Activated T-helper 1 cell treated with anti-CD3 and anti-CD28 coated beads, Interleukin-12 subunit alpha, Interleukin-12 subunit beta, Interleukin-2, Interleukin-4 antibody, amounts not matched to agents 30 ng/mL and 10 ng/mL and 1 ng/mL, durations not matched to agents 14 hours and 24 hours and 36 hours (primary cell): ENCODE measurements around the gene HEMK1. TPM values are rescaled to one million over a fixed set of nuclear protein-coding genes. Genes with fewer than 3 reads are reported as not detected.

Experiments
- DNase-seq: peaks from one replicate; pipeline ENCODE4 v3.0.0; 2021; ENCODE audit warnings: low spot score
- H3K27ac Mint-ChIP-seq: one replicate; pipeline ENCODE4 v1.8.0; 2021; ENCODE audit warnings: mild to moderate bottlenecking, mixed read lengths
- H3K27me3 Mint-ChIP-seq: one replicate; pipeline ENCODE4 v1.8.0; 2022; ENCODE audit warnings: mild to moderate bottlenecking, moderate library complexity, mixed read lengths; ENCODE audit not compliant: insufficient read depth
- H3K36me3 Mint-ChIP-seq: one replicate; pipeline ENCODE4 v1.8.0; 2021; ENCODE audit warnings: low read depth, mixed read lengths
- H3K4me1 Mint-ChIP-seq: one replicate; pipeline ENCODE4 v1.8.0; 2021; ENCODE audit warnings: low read depth, mixed read lengths
- H3K4me3 Mint-ChIP-seq: one replicate; pipeline ENCODE4 v1.8.0; 2021; ENCODE audit warnings: mild to moderate bottlenecking, moderate library complexity, mixed read lengths
- H3K9me3 Mint-ChIP-seq: one replicate; pipeline ENCODE4 v1.8.0; 2021; ENCODE audit warnings: mixed read lengths
- intact Hi-C: fragments of 100-400 bp; cut with micrococcal nuclease; formaldehyde crosslinking; loops from one replicate; pipeline ENCODE4 v1.15.1; 2024
- total RNA-seq: library from RNA; stranded (reverse); gene quantifications from 2 replicates; pipeline ENCODE4 v1.2.3, GENCODE V29; 2022

Gene HEMK1
- total RNA-seq, 1 donor from 2014 or later, result 58.0 TPM

DNA sequence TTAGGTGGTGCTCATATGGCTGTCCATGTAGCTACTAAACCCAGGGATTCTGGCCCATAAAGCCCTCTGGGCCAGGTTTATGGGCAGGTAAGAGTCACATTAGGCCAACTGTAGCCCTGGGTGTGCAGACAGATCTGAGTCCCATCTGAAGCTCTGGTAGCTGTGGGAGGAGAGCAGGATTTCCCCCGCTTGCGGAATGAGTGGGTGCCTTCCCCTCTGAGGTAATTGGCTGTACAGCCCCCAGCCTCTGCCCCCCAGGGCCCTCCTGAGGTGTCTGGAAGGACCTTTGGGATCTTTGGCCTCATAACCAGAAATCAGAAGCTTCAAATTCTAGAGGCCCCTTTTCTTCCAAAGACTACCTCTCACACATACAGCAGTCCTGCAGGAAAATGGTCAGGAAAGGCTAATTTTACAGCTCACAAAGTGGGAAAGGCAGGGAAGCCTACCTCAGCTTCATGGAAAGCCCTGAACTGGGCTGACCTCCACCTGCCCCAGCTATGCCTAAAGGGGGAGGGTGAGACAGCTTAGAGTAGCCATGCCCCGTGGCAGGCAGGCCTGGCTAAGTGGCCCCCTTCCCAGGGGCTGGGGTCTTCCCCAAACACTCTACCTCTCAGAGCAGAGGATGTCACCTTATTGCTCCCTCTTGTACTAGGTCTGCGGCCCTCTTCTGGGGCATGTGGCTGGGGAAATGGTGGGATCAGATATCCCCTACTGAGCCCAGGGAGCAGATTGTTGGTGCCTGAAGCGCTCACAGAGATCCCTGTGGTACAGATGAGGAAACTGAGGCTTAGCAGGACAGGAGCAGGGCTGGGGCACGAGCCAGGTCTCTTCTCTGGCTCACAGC, 16.8 kb downstream of the HEMK1 start:
- H3K4me1 Mint-ChIP-seq, result peaks cover 85% of the 10 kb centered on the region
- DNase-seq, result no peak
- H3K27ac Mint-ChIP-seq, result peak overlapping the region; percentile 88
- no peaks in the 10 kb centered on the region for H3K9me3 Mint-ChIP-seq
- peak overlapping the region; percentile 22 for H3K4me3 Mint-ChIP-seq
- intact Hi-C loops, result no loop called here
- peaks cover 33% of the 10 kb centered on the region for H3K36me3 Mint-ChIP-seq
- H3K27me3 Mint-ChIP-seq, result no peaks in the 10 kb centered on the region

- H3K27ac Mint-ChIP-seq, result peak overlapping the region; percentile 88
- no peak for DNase-seq
- intact Hi-C loops, result no loop called here
- no peak overlapping the region for H3K4me3 Mint-ChIP-seq
- H3K36me3 Mint-ChIP-seq, result peaks cover 30% of the 10 kb centered on the region
- H3K27me3 Mint-ChIP-seq, result no peaks in the 10 kb centered on the region
- H3K9me3 Mint-ChIP-seq, result no peaks in the 10 kb centered on the region
- peaks cover 87% of the 10 kb centered on the region for H3K4me1 Mint-ChIP-seq
Observed at GRCh38 chr3:50586763-50587070, 17.4 kb downstream of the HEMK1 start.

- H3K4me1 Mint-ChIP-seq, result peaks cover 87% of the 10 kb centered on the region
- DNase-seq, result no peak
- peak overlapping the region; percentile 88 for H3K27ac Mint-ChIP-seq
- H3K4me3 Mint-ChIP-seq, result peak overlapping the region; percentile 38
- intact Hi-C loops, result no loop called here
- no peaks in the 10 kb centered on the region for H3K27me3 Mint-ChIP-seq
- H3K36me3 Mint-ChIP-seq, result peaks cover 26% of the 10 kb centered on the region
- no peaks in the 10 kb centered on the region for H3K9me3 Mint-ChIP-seq
Observed at GRCh38 chr3:50587373-50587772, 18.1 kb downstream of the HEMK1 start.

GRCh38 chr3:50587806-50588758, 18.8 kb downstream of the HEMK1 start:
- H3K4me3 Mint-ChIP-seq, result peak overlapping the region; percentile 58
- H3K27ac Mint-ChIP-seq, result peak overlapping the region; percentile 88
- H3K4me1 Mint-ChIP-seq, result peaks cover 87% of the 10 kb centered on the region
- intact Hi-C loops, result loop anchor here (1.0 kb wide), 1 partner anchor 15 kb away; no protein-coding TSS in a partner anchor
- no peaks in the 10 kb centered on the region for H3K9me3 Mint-ChIP-seq
- peaks cover 22% of the 10 kb centered on the region for H3K36me3 Mint-ChIP-seq
- no peaks in the 10 kb centered on the region for H3K27me3 Mint-ChIP-seq
- peak; percentile 67 for DNase-seq

- no peaks in the 10 kb centered on the region for H3K9me3 Mint-ChIP-seq
- peaks cover 90% of the 10 kb centered on the region for H3K4me1 Mint-ChIP-seq
- peak overlapping the region; percentile 88 for H3K27ac Mint-ChIP-seq
- peaks cover 17% of the 10 kb centered on the region for H3K36me3 Mint-ChIP-seq
- no peaks in the 10 kb centered on the region for H3K27me3 Mint-ChIP-seq
- no peak for DNase-seq
- intact Hi-C loops, result loop anchor here (1.0 kb wide), 1 partner anchor 16 kb away; no protein-coding TSS in a partner anchor
- H3K4me3 Mint-ChIP-seq, result peak overlapping the region; percentile 58
Observed at GRCh38 chr3:50588759-50589433, 19.6 kb downstream of the HEMK1 start.

DNA sequence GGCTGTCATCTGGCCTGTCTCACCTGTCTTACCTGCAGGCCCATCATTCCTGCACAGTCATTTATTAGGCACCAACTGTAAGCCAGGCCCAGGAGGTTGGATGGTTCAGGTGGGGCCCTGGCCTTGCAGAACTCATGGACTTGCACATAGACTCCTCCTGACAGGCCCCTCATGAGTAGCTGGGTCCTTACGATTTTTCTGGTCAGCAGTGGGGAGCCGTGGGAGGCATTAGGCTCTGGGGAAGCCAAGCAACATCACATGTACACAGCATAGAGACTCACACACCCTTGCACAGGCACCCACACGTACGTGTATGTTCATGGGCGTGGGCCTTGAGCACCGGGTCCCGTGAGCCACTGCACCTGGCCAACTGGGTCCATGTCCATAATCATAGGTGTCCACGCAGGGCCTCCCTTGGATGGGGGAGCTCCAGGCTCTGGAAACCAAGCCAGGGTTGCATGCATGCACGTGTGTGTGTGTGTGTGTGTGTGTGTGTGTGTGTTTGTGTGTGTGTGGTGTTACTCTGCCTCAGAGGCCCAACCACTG, 21.9 kb downstream of the HEMK1 start:
- Mint-ChIP-seq H3K36me3 (peaks cover 8% of the 10 kb centered on the region), H3K4me1 (peaks cover 92% of the 10 kb centered on the region), H3K4me3 (peak overlapping the region; percentile 72), H3K27ac (peak overlapping the region; percentile 98), H3K27me3 (no peaks in the 10 kb centered on the region), H3K9me3 (no peaks in the 10 kb centered on the region)
- intact Hi-C loops, result no loop called here
- DNase-seq, result no peak

DNA sequence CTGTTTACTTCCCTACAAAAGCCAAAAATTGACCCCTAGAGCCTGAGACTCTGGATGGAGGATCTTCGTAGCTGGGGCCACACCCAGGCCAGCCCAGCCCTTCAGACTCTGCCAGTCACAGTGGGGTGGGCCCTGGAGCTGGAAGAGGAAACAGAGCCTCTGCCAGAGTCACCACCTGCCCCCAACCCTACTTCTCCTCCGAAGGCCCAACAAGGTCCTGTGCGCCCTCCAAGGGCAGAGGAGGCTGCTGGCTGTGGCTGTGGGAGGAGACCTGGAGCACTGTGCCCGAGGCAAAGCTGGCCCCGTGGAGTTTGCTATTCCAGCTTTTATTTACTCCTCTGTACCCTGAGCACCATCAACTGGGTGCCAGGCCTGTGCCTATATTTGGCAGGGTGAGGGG, 23.2 kb downstream of the HEMK1 start:
- peaks cover 79% of the 10 kb centered on the region for H3K4me1 Mint-ChIP-seq
- no peaks in the 10 kb centered on the region for H3K9me3 Mint-ChIP-seq
- peak overlapping the region; percentile 62 for H3K4me3 Mint-ChIP-seq
- H3K27ac Mint-ChIP-seq, result peak overlapping the region; percentile 98
- intact Hi-C loops, result no loop called here
- no peak for DNase-seq
- H3K27me3 Mint-ChIP-seq, result no peaks in the 10 kb centered on the region
- peaks cover 5% of the 10 kb centered on the region for H3K36me3 Mint-ChIP-seq

DNA sequence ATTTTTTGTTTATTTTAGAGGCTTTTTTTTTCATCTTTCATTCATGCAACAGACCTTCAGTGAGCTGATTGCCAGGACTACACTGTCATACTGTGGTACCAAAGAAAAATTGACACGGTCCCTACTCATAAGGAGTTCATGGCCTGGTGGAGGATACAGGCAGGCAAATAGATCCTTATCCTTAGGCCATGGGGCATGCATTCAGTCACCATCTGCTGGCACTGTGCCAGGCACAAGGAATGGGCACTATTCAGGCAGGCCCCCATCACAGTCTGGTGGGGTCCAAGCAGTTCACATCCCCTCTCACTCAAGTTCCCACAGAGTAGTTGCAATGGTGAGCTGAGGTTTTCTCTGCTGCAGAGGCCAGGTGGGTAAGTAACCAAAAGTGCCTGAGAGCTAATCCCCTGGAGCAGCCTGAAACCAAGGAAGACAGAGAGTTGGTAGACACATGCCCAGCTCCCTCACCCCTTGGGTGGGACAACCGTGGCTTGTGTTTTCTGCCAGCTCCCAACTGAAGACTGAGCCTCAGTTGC, 25.0 kb downstream of the HEMK1 start:
- Mint-ChIP-seq H3K4me3 (peak overlapping the region; percentile 0), H3K4me1 (peaks cover 78% of the 10 kb centered on the region), H3K27ac (peak overlapping the region; percentile 98), H3K27me3 (no peaks in the 10 kb centered on the region), H3K9me3 (no peaks in the 10 kb centered on the region), H3K36me3 (peaks cover 16% of the 10 kb centered on the region)
- intact Hi-C loops, result no loop called here
- DNase-seq, result no peak

- H3K9me3 Mint-ChIP-seq, result no peaks in the 10 kb centered on the region
- H3K36me3 Mint-ChIP-seq, result peaks cover 43% of the 10 kb centered on the region
Observed at GRCh38 chr3:50599115-50599715, 29.9 kb downstream of the HEMK1 start.

GRCh38 chr3:50599716-50600118, 30.4 kb downstream of the HEMK1 start:
- Mint-ChIP-seq H3K4me1 (peaks cover 83% of the 10 kb centered on the region), H3K36me3 (peaks cover 48% of the 10 kb centered on the region), H3K27me3 (no peaks in the 10 kb centered on the region), H3K4me3 (peak overlapping the region; percentile 99), H3K27ac (peak overlapping the region; percentile 98), H3K9me3 (no peaks in the 10 kb centered on the region)
- DNase-seq, result no peak
- intact Hi-C loops, result loop anchor here (2.0 kb wide), 1 partner anchor 17 kb away; the partner anchor contains the start of gene MAPKAPK3

More at GRCh38 chr3:50599115-50599715, 29.9 kb downstream of the HEMK1 start:
- Mint-ChIP-seq H3K27me3 (no peaks in the 10 kb centered on the region), H3K4me1 (peaks cover 83% of the 10 kb centered on the region), H3K27ac (peak overlapping the region; percentile 98), H3K4me3 (no peak overlapping the region)
- intact Hi-C loops, result no loop called here
- DNase-seq, result no peak

DNA sequence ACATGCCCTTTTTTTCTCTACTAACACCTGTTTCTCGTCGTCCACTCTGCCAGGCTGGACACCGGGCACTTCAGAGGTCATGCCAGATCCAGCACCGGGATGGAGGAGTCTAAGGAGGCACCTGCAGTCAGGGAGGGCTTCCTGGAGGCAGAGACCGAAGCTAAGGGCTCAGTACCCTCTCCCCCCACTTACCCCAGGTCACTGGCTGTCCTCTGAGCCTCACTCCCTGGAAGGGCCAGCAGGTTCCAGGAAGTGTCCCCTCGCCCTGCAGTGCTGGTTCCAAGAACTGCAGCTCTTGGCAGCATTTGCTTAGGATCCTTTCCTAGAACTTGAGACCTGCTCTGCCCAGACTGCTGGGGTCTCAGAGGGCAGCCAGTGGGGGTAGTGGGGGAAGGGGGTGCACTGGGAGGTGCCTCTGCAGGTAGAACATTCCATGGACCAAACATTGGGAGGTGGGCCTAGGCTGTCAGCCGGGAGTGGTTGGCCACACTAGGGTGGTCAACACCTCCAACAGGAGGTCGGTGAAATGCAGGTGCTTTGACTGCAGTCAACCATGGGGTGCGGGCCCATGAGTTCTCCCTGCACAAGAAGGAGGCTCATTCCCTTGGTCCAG, 30.9 kb downstream of the HEMK1 start:
- peak overlapping the region; percentile 99 for H3K4me3 Mint-ChIP-seq
- no peak for DNase-seq
- H3K4me1 Mint-ChIP-seq, result peaks cover 83% of the 10 kb centered on the region
- no peaks in the 10 kb centered on the region for H3K27me3 Mint-ChIP-seq
- H3K27ac Mint-ChIP-seq, result peak overlapping the region; percentile 98
- peaks cover 50% of the 10 kb centered on the region for H3K36me3 Mint-ChIP-seq
- H3K9me3 Mint-ChIP-seq, result no peaks in the 10 kb centered on the region
- intact Hi-C loops, result loop anchor here (2.0 kb wide), 1 partner anchor 17 kb away; the partner anchor contains the start of gene MAPKAPK3
